Stimulated activated CD4-positive, alpha-beta T cell treated with anti-CD3 and anti-CD28 coated beads, Interleukin-1b, Interleukin-23, amount 100 ng/mL, for 4 hours (primary cell): ENCODE results near the gene MIA2.

Source experiments
- DNase-seq, 2 donors: peaks; one replicate each; pipeline ENCODE4 v3.0.0-alpha.2; 2020; ENCODE audit warnings: low read depth in 2 of 2

MIA2 gene

GRCh38 chr14:39435241-39435640, 201.5 kb downstream of the MIA2 start:
- no peak for DNase-seq
